Adrenal gland (tissue), 5 donors: ENCODE data around the gene CYP1B1.

Experiments
- POLR2A ChIP-seq, 2 donors: fragments of 450-650 bp; IDR thresholded peaks; one replicate each; pipeline ENCODE4 v1.6.1; 2017; ENCODE audit warnings: antibody characterized with exemption in 2 of 2, mild to moderate bottlenecking in 2 of 2, moderate library complexity in 1 of 2
- TF ChIP-seq, protein P1 (sequence below), 6 experiments: fragments of 450-650 bp in 4 of 6; fragments of 200-600 bp in 2 of 6; sonication (generic) in 1 of 6; IDR thresholded peaks; 1 replicate in 5 of 6; 2 replicates in 1 of 6; pipeline versions ENCODE4 v1.5.1 to v1.8.0; 2016 to 2021; ENCODE audit warnings: antibody characterized with exemption in 6 of 6, mild to moderate bottlenecking in 2 of 6, moderate library complexity in 1 of 6
- donor health status: DM: no; HTN: no; CAD: no.

DNA sequence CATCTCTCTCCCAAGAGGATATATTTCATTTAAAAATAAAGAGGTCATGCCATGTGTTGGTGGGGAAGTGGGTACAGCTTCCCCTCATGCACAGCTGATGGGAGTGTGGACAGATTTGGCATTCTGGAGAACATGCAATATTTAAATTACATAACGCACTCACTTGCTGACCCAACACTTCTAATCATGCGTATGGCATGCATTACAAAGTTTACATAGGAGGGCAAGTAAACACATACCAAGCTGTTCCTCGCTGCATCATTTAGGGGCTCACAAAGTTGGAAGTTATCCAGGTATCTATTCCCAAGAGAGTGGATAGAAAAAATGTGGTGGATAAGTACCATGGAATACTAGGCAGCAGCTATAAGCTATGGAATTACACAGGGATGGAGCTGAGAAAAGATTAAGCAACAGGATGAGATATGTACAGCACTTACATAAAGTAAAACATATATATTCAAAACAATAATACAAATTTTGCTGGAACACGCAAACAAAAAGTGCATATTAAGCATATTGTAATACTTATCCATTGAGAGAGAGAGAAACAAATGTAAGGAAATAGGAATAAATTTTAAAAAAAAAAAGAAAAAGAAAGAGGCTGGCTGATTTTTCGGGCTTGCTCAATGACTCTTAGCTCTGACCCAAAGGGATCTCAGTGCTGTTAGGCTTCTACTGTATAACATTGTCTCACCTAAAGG lies 11.0 kb downstream of the CYP1B1 start:
- TF ChIP-seq, protein P1, sequence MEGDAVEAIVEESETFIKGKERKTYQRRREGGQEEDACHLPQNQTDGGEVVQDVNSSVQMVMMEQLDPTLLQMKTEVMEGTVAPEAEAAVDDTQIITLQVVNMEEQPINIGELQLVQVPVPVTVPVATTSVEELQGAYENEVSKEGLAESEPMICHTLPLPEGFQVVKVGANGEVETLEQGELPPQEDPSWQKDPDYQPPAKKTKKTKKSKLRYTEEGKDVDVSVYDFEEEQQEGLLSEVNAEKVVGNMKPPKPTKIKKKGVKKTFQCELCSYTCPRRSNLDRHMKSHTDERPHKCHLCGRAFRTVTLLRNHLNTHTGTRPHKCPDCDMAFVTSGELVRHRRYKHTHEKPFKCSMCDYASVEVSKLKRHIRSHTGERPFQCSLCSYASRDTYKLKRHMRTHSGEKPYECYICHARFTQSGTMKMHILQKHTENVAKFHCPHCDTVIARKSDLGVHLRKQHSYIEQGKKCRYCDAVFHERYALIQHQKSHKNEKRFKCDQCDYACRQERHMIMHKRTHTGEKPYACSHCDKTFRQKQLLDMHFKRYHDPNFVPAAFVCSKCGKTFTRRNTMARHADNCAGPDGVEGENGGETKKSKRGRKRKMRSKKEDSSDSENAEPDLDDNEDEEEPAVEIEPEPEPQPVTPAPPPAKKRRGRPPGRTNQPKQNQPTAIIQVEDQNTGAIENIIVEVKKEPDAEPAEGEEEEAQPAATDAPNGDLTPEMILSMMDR (IDR thresholded peaks at IDR 0.05): no peak
- TF ChIP-seq POLR2A (IDR thresholded peaks at IDR 0.05): no peak
